Caco-2 (cell line): ENCODE measurements around the gene ADAMTS19. TPM values are rescaled to one million over a fixed set of nuclear protein-coding genes. Genes with fewer than 3 reads are reported as not detected.

Source experiments
- BruUV-seq: library from RNA; stranded (reverse); fragments of 400-500 nt; replicated peaks from 2 replicates; lab custom pipeline; 2021; lab: Mats Ljungman, UMichigan
- CTCF ChIA-PET: fragments of 300-600 bp; sonication (Branson Sonifier 250); formaldehyde crosslinking; loops from one replicate; lab custom pipeline; 2022; ENCODE audit warnings: antibody characterized with exemption; lab: Charles Lee
- POLR2A ChIA-PET: fragments of 300-600 bp; sonication (Branson Sonifier 250); formaldehyde crosslinking; loops from one replicate; lab custom pipeline; 2022; ENCODE audit warnings: antibody characterized with exemption; lab: Charles Lee
- DNase-seq, 2 experiments: peaks; one replicate each; pipeline versions ENCODE4 v3.0.0 to v3.0.0-alpha.2; 2020 to 2022
- H3K27me3 ChIP-seq: replicated peaks from 2 replicates; pipeline ENCODE4 v1.6.0; 2011; ENCODE audit warnings: low read length; ENCODE audit not compliant: control insufficient read depth, insufficient read depth
- H3K36me3 ChIP-seq: 2 replicates; pipeline ENCODE4 v1.5.1; 2011; ENCODE audit warnings: low read length; ENCODE audit not compliant: control insufficient read depth, insufficient read depth
- H3K4me1 ChIP-seq: fragments of 250-450 bp; sonication (Bioruptor Pico); 2 replicates; pipeline ENCODE4 v1.5.1; 2020; ENCODE audit warnings: mild to moderate bottlenecking
- H3K4me3 ChIP-seq: 2 replicates; pipeline ENCODE4 v1.5.1; 2011; ENCODE audit warnings: low read depth, mild to moderate bottlenecking, control low read depth, low read length
- H3K9me3 ChIP-seq: fragments of 250-450 bp; sonication (Bioruptor Pico); 2 replicates; pipeline ENCODE4 v1.5.1; 2020; ENCODE audit warnings: mild to moderate bottlenecking, moderate library complexity
- H3K27ac Mint-ChIP-seq: one replicate; pipeline ENCODE4 v1.8.0; 2022; ENCODE audit warnings: mixed read lengths; ENCODE audit not compliant: unreplicated experiment
- H3K27me3 Mint-ChIP-seq: one replicate; pipeline ENCODE4 v1.8.0; 2022; ENCODE audit warnings: mixed read lengths; ENCODE audit not compliant: insufficient read depth, unreplicated experiment
- H3K36me3 Mint-ChIP-seq: one replicate; pipeline ENCODE4 v1.8.0; 2022; ENCODE audit warnings: mild to moderate bottlenecking, mixed read lengths; ENCODE audit not compliant: insufficient read depth, unreplicated experiment
- H3K4me1 Mint-ChIP-seq: one replicate; pipeline ENCODE4 v1.8.0; 2022; ENCODE audit warnings: low read depth, mixed read lengths; ENCODE audit not compliant: unreplicated experiment
- H3K4me3 Mint-ChIP-seq: one replicate; pipeline ENCODE4 v1.8.0; 2022; ENCODE audit warnings: mild to moderate bottlenecking, moderate library complexity, mixed read lengths; ENCODE audit not compliant: unreplicated experiment
- H3K9me3 Mint-ChIP-seq: one replicate; pipeline ENCODE4 v1.8.0; 2022; ENCODE audit warnings: mixed read lengths; ENCODE audit not compliant: unreplicated experiment
- intact Hi-C: fragments of 100-400 bp; cut with micrococcal nuclease; formaldehyde crosslinking; loops from one replicate; pipeline ENCODE4 v1.10.0; 2022; ENCODE audit not compliant: unreplicated experiment
- total RNA-seq: library from RNA; stranded (reverse); gene quantifications from 2 replicates; pipeline ENCODE4 v1.2.3, GENCODE V29; 2022
- TF ChIP-seq, protein P1 (sequence below), 2 experiments: fragments of 200-600 bp in 1 of 2; IDR thresholded peaks; 1 replicate in 1 of 2; 2 replicates in 1 of 2; pipeline versions ENCODE4 v1.5.1 to v1.8.0; 2011 to 2022; ENCODE audit warnings: antibody characterized with exemption in 1 of 2, control low read depth in 1 of 2, inconsistent platforms in 1 of 2, low read depth in 1 of 2, low read length in 1 of 2, mild to moderate bottlenecking in 1 of 2, moderate library complexity in 1 of 2; ENCODE audit not compliant: insufficient read depth in 1 of 2, severe bottlenecking in 1 of 2, unreplicated experiment in 1 of 2

ADAMTS19 gene
- total RNA-seq, 1 experiment from 2014 or later = 0.95 TPM

GRCh38 chr5:129509363-129509975, 49.4 kb downstream of the ADAMTS19 start:
- Mint-ChIP-seq H3K9me3 (peaks cover 10% of the 10 kb centered on the region), H3K27ac (no peak overlapping the region), H3K27me3 (no peaks in the 10 kb centered on the region), H3K4me3 (no peak overlapping the region), H3K36me3 (peaks cover 5% of the 10 kb centered on the region), H3K4me1 (no peaks in the 10 kb centered on the region)
- TF ChIP-seq, protein P1, sequence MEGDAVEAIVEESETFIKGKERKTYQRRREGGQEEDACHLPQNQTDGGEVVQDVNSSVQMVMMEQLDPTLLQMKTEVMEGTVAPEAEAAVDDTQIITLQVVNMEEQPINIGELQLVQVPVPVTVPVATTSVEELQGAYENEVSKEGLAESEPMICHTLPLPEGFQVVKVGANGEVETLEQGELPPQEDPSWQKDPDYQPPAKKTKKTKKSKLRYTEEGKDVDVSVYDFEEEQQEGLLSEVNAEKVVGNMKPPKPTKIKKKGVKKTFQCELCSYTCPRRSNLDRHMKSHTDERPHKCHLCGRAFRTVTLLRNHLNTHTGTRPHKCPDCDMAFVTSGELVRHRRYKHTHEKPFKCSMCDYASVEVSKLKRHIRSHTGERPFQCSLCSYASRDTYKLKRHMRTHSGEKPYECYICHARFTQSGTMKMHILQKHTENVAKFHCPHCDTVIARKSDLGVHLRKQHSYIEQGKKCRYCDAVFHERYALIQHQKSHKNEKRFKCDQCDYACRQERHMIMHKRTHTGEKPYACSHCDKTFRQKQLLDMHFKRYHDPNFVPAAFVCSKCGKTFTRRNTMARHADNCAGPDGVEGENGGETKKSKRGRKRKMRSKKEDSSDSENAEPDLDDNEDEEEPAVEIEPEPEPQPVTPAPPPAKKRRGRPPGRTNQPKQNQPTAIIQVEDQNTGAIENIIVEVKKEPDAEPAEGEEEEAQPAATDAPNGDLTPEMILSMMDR (IDR thresholded peaks at IDR 0.05; ENCODE audit: insufficient read depth in 1 of 2, low read depth in 1 of 2, low read length in 1 of 2, severe bottlenecking in 1 of 2, unreplicated experiment in 1 of 2) = no peak
- intact Hi-C loops = no loop called here
- ChIA-PET POLR2A (no interaction called here), CTCF (no interaction called here)
- H3K27me3 ChIP-seq = no peaks in the 10 kb centered on the region
- no peak overlapping the region for H3K4me3 ChIP-seq
- DNase-seq = no peak
- no TSS peak for BruUV-seq
- no peaks in the 10 kb centered on the region for H3K36me3 ChIP-seq
- no peaks in the 10 kb centered on the region for H3K9me3 ChIP-seq
- H3K4me1 ChIP-seq = peaks cover 10% of the 10 kb centered on the region

GRCh38 chr5:129511291-129511690, 51.2 kb downstream of the ADAMTS19 start:
- Mint-ChIP-seq H3K4me3 (no peak overlapping the region), H3K9me3 (peaks cover 16% of the 10 kb centered on the region), H3K36me3 (peaks cover 5% of the 10 kb centered on the region), H3K27me3 (no peaks in the 10 kb centered on the region), H3K27ac (no peak overlapping the region), H3K4me1 (no peaks in the 10 kb centered on the region)
- Histone ChIP-seq H3K36me3 (no peaks in the 10 kb centered on the region), H3K4me3 (no peak overlapping the region), H3K9me3 (no peaks in the 10 kb centered on the region), H3K27me3 (no peaks in the 10 kb centered on the region), H3K4me1 (peaks cover 10% of the 10 kb centered on the region)
- ChIA-PET CTCF (no interaction called here), POLR2A (no interaction called here)
- no peak for DNase-seq
- BruUV-seq = no TSS peak
- TF ChIP-seq, protein P1 (IDR thresholded peaks at IDR 0.05; ENCODE audit: insufficient read depth in 1 of 2, low read depth in 1 of 2, low read length in 1 of 2, severe bottlenecking in 1 of 2, unreplicated experiment in 1 of 2) = no peak
- intact Hi-C loops = no loop called here

DNA sequence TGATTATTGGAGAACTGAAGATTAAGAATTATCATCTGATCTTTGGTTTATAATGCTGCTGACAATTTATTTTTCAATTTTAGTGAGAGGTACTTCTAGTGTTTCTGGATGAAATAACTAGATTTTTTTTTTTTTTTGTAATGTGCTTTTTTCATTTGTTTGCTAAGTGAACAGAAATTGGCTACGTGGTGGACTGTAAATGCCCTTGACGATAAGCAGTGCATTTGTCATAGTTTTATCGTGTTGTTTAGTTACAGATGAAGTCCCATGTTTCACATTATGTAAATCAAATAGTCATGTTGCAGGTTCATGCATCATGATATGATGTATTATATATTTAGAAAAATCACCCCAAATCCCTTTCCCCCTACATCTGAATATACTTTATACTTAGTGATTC, 81.0 kb downstream of the ADAMTS19 start:
- TF ChIP-seq, protein P1 (IDR thresholded peaks at IDR 0.05; ENCODE audit: insufficient read depth in 1 of 2, low read depth in 1 of 2, low read length in 1 of 2, severe bottlenecking in 1 of 2, unreplicated experiment in 1 of 2) = no peak
- Mint-ChIP-seq H3K9me3 (no peaks in the 10 kb centered on the region), H3K27me3 (no peaks in the 10 kb centered on the region), H3K36me3 (peaks cover 6% of the 10 kb centered on the region), H3K27ac (no peak overlapping the region), H3K4me3 (no peak overlapping the region), H3K4me1 (no peaks in the 10 kb centered on the region)
- ChIA-PET CTCF (no interaction called here), POLR2A (no interaction called here)
- H3K4me1 ChIP-seq = no peaks in the 10 kb centered on the region
- H3K9me3 ChIP-seq = no peaks in the 10 kb centered on the region
- H3K27me3 ChIP-seq = no peaks in the 10 kb centered on the region
- H3K4me3 ChIP-seq = no peak overlapping the region
- DNase-seq = no peak
- H3K36me3 ChIP-seq = no peaks in the 10 kb centered on the region
- no TSS peak for BruUV-seq
- intact Hi-C loops = loop anchor here (1.0 kb wide), 1 partner anchor 227 kb away; no protein-coding TSS in a partner anchor
